Kidney epithelial cell (primary cell): ENCODE measurements around the gene TUBA4B. TPM values are rescaled to one million over a fixed set of nuclear protein-coding genes. Genes with fewer than 3 reads are reported as not detected.

ENCODE experiments used
- DNase-seq: peaks from one replicate; pipeline ENCODE4 v3.0.0-alpha.2; 2010; ENCODE audit warnings: low read depth
- H3K27me3 ChIP-seq: 2 replicates; pipeline ENCODE4 v1.6.0; 2011; ENCODE audit warnings: low read length; ENCODE audit not compliant: control insufficient read depth, insufficient read depth
- H3K36me3 ChIP-seq: 2 replicates; pipeline ENCODE4 v1.5.1; 2011; ENCODE audit warnings: low read length; ENCODE audit not compliant: control insufficient read depth, insufficient read depth
- H3K4me3 ChIP-seq: 2 replicates; pipeline ENCODE4 v1.5.1; 2011; ENCODE audit warnings: low read depth, mild to moderate bottlenecking, control low read depth, low read length
- total RNA-seq: library from RNA; depleted of rRNA; stranded (reverse); fragments of >200 nt; gene quantifications from 2 replicates; pipeline ENCODE4 v1.2.3, GENCODE V29; 2015
- TF ChIP-seq, protein P1 (sequence below): IDR thresholded peaks from 2 replicates; pipeline ENCODE4 v1.5.1; 2011; ENCODE audit warnings: mild to moderate bottlenecking, moderate library complexity, low read length, control low read depth, inconsistent platforms; ENCODE audit not compliant: insufficient read depth, poor library complexity, severe bottlenecking

Gene TUBA4B
- total RNA-seq, 1 donor from 2014 or later: not detected

- Histone ChIP-seq H3K36me3 (peaks cover 2% of the 10 kb centered on the region), H3K27me3 (no peaks in the 10 kb centered on the region), H3K4me3 (peak overlapping the region; percentile 43)
- no peak for DNase-seq
- TF ChIP-seq, protein P1, sequence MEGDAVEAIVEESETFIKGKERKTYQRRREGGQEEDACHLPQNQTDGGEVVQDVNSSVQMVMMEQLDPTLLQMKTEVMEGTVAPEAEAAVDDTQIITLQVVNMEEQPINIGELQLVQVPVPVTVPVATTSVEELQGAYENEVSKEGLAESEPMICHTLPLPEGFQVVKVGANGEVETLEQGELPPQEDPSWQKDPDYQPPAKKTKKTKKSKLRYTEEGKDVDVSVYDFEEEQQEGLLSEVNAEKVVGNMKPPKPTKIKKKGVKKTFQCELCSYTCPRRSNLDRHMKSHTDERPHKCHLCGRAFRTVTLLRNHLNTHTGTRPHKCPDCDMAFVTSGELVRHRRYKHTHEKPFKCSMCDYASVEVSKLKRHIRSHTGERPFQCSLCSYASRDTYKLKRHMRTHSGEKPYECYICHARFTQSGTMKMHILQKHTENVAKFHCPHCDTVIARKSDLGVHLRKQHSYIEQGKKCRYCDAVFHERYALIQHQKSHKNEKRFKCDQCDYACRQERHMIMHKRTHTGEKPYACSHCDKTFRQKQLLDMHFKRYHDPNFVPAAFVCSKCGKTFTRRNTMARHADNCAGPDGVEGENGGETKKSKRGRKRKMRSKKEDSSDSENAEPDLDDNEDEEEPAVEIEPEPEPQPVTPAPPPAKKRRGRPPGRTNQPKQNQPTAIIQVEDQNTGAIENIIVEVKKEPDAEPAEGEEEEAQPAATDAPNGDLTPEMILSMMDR: no peak
Measured at GRCh38 chr2:219218217-219218731, 34.8 kb upstream of the TUBA4B start.

GRCh38 chr2:219218732-219219701 is 34.0 kb upstream of the TUBA4B start, which contains the start of gene ABCB6:
Gene ABCB6, minus strand, starts transcription at chr2:219218958. Its CDS starts 285 bp downstream, at chr2:219218673.
- no peak for DNase-seq
- Histone ChIP-seq H3K36me3 (peaks cover 2% of the 10 kb centered on the region), H3K27me3 (no peaks in the 10 kb centered on the region), H3K4me3 (peak within 1 kb of the TSS; percentile 43)
- TF ChIP-seq, protein P1: no peak

DNA sequence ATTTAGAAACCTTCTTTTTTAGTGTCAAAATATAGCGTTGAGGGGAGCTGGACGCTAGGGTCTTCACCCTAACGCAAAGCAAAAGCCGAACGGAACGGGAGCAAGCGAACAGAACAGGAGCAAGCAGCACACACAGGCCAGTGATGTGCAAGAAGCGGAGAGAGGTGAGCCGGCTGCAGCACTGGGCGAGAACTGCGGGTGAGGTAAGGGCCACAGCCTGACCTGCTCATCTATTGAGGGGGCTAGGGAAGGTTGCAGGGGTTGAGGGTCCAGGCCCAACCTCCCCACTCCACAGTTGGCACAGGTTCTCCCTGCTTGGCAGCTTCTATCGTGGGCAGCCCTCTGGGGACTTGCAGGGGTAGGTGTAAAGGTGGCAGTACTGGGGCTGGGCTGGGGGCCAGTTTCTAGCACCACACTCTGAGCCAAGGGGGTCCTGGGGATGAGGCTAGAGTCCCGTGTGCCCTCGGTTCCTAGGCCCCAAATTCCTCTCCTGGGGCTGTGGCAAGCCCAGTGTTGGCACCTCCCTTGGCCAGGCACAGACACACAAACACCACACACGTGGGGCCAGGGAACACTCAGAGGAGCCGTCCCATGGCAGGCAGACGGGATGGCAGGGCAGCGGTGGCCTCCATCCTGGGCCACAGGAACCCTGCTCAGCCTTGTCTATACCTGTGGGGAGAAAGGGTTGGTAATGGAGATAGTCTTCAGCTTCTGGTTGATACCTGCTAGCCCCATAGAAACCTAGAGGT is 33.1 kb upstream of the TUBA4B start:
- no peaks in the 10 kb centered on the region for H3K27me3 ChIP-seq
- H3K4me3 ChIP-seq: no peak overlapping the region
- no peaks in the 10 kb centered on the region for H3K36me3 ChIP-seq
- TF ChIP-seq, protein P1: no peak
- no peak for DNase-seq

DNA sequence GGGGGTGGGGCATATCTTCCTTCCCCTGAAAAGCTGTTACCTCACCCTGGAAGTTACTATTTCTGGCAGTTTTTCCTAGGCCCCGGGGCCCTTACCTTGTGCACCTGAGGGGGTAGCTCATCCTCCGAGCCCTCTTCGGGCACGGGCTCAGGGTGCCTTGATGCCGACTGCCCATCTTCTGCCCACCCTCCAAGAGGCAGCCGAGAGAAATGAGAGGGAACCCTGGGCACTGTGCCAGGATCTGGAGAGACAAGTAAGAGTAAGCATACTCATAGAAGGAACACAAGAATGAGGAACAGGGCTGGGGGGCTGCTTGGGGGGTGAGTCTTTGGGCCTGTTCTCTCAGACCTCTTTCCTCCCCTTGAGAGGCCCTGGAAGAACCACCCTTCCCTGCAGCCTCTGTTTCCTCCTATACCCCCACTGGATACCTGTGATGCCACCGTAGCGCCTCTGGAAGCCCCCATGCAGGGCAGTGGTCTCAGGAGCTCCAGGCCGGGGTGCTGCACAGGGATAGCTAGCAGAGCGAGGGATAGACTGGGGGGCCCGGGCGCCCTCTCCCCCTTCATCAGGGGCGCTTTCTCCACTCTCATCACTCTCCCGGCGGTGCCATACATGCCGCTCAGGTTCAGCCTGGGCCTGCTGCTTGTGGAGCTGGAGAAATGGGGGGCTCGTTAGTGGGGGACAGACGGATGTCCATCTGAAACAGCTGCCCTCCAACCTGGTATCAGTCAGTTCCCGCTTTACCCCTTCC is 32.2 kb upstream of the TUBA4B start:
- DNase-seq: no peak
- H3K4me3 ChIP-seq: no peak overlapping the region
- no peaks in the 10 kb centered on the region for H3K36me3 ChIP-seq
- no peaks in the 10 kb centered on the region for H3K27me3 ChIP-seq
- TF ChIP-seq, protein P1: no peak

DNA sequence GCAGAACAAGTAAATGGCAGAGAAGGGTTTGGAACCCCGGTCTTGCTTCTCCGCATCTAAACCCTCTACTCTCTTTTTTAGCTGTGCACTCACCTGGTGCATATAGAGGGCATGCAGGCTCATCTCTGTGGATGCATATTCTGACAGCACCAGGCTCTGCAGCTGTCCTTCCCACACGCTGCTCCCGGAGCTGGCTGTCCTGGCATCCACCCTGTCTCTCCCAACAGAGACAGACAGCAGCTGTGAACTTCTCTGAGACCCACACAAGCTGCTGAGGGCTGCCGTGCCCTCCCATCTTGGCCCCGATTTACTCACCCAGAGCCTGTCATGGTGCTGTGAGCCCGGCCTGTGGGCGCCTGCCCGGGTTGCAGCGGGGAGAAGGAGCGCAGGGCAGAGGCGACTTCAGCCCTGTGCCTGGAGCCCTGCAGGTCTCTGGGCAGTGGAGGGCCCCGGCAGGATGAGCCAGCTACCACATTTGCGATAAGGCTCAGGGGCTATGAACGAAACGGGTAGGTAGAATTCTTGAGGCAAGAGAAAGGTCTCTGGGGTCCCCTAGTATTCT is 31.0 kb upstream of the TUBA4B start:
- H3K27me3 ChIP-seq: no peaks in the 10 kb centered on the region
- no peak overlapping the region for H3K4me3 ChIP-seq
- DNase-seq: no peak
- TF ChIP-seq, protein P1: no peak
- no peaks in the 10 kb centered on the region for H3K36me3 ChIP-seq
